GM21529 (cell line): ENCODE results near the gene MPHOSPH6.
"Not testable (repeated sequence)": the region's sequence is repeated elsewhere in the genome, so short reads cannot be mapped to it uniquely, and the experiment has no call there.

Experiments
- ATAC-seq: cut with Tn5 transposase; IDR thresholded peaks from one replicate; pipeline ENCODE4 v1.9.1; 2021; ENCODE audit not compliant: unreplicated experiment

Gene MPHOSPH6

DNA sequence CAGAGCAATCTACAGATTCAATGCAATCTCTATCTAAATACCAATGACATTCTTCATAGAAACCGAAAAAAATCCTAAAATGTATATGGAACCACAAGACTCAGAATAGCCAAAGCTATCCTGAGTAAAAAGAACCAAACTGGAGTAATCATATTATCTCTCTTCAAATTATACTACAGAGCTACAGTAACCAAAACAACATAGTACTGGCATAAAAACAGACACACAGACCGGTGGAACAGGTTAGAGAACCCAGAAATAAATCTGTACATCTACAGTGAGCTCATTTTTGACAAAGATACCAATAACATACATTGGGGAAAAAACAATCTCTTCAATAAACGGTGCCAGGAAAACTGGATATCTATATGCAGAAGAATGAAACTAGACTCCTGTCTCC lies 45.4 kb downstream of the MPHOSPH6 start:
- no peak for ATAC-seq

DNA sequence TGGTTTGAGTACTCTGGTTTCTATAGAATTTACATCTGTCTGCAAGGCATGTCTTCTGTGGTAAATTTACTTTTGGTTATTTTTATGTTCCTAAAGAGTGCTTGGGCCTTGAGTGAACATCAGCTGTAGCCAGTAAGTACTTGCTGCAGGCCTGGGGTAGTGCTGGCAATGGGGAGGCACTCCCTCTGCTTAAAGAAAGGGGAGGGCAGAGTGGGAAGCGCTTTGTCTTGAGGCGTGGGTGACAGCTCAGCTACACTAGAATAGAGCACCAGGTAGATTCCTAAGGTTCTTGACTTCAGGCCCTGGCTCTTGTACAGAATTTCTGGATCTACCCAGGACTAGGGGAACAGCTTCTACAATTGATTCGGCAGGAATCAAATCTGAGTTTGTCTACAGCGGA lies 50.6 kb downstream of the MPHOSPH6 start:
- ATAC-seq: no peak

GRCh38 chr16:82118749-82119148 lies 51.3 kb downstream of the MPHOSPH6 start:
- ATAC-seq: no peak

- ATAC-seq: no peak
These were observed 53.5 kb downstream of the MPHOSPH6 start for GRCh38 chr16:82116535-82116934.

- no peak for ATAC-seq
These were observed 56.3 kb downstream of the MPHOSPH6 start for GRCh38 chr16:82113741-82114140.

- no peak for ATAC-seq
These were observed 58.1 kb downstream of the MPHOSPH6 start for GRCh38 chr16:82111944-82112343.

GRCh38 chr16:82109266-82109665 lies 60.8 kb downstream of the MPHOSPH6 start:
- ATAC-seq: not testable (repeated sequence)

GRCh38 chr16:82108774-82109173 lies 61.2 kb downstream of the MPHOSPH6 start:
- ATAC-seq: no peak

- no peak for ATAC-seq
These were observed 61.9 kb downstream of the MPHOSPH6 start for GRCh38 chr16:82108100-82108499.

- no peak for ATAC-seq
These were observed 64.9 kb downstream of the MPHOSPH6 start for GRCh38 chr16:82105107-82105506.
